Activated CD4-positive, alpha-beta T cell treated with anti-CD3 and anti-CD28 coated beads for 24 hours (primary cell): ENCODE results near the gene GRM8.

Source experiments
- DNase-seq, 2 donors: peaks; one replicate each; pipeline ENCODE4 v3.0.0-alpha.2; 2020; ENCODE audit warnings: low read depth in 2 of 2

Gene GRM8

GRCh38 chr7:126511046-126511445 lies 741.7 kb downstream of the GRM8 start:
- DNase-seq: no peak

- no peak for DNase-seq
These were observed 751.1 kb downstream of the GRM8 start for GRCh38 chr7:126501617-126502016.

- DNase-seq: no peak
These were observed 753.3 kb downstream of the GRM8 start for GRCh38 chr7:126499481-126499880.

- no peak for DNase-seq
These were observed 757.0 kb downstream of the GRM8 start for GRCh38 chr7:126495733-126496132.

GRCh38 chr7:126495001-126495400 lies 757.7 kb downstream of the GRM8 start:
- DNase-seq: no peak

GRCh38 chr7:126493801-126494200 lies 758.9 kb downstream of the GRM8 start:
- DNase-seq: no peak

DNA sequence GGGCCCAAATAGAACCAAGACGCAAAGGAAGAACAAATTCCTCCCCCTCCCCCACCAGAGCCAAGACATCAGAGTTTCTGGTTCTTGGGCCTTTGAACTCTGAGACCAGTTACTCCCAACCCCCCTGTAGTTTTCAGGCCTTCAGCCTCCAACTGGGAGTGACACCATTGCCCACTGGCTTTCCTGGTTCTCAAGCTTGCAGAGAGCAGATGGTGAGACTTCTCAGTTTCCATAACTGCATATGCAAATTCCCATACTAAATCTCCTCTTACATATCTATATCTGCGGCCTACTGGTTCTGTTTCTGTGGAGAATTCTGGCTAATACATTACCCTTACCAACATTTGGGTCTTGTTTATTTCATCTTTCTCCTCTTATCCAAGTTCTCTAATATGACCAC lies 762.9 kb downstream of the GRM8 start:
- DNase-seq: no peak

DNA sequence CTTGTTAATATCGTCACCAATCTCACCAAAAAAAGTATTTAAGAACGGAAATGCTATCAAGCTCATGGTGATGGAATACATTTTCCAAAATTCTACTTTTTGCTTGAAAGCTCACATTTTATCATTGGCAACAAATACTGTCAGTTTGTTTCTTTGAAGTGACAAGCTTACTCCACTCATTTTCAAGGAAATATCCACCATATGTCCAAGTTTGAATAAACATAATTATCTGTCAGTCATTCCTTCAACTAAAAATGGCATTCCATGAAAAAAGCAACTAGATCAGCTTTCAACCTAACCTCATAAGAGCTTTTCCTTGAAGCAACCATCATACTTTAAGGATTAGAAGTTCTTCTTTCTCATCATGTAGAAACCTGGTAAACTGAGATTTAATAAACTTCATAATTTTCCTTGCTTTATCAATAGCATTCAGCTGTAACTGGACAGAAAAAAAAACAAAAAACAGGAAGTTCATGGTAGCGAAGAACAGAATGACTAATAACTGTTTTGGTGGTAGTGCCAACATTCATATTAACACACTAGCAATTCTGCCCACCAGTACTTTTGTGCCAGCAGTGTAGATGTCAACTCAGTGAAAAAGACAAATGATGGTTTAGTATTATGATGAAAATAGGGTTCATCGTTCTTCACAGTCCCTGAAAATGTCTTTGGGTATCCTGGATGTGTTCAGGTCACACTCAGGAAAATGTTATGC lies 764.9 kb downstream of the GRM8 start:
- no peak for DNase-seq

DNA sequence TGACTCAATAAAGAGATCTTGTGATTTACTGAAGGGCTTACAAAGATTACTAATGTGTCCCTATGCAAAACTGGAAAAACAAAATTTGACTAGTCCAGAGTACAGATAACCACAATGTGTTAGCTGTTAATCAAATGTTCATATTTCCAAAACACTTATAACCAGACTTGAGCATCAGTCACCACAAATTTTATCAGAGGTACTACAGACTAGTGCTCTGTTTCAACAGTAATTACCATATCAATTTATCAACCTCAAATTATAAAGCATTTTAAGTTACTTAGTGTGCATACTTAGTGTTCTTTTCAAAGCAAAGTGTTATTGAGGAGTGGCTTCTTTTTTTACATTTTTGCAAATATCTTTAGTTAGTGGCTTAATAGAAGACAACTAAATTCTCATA lies 765.9 kb downstream of the GRM8 start:
- DNase-seq: no peak

DNA sequence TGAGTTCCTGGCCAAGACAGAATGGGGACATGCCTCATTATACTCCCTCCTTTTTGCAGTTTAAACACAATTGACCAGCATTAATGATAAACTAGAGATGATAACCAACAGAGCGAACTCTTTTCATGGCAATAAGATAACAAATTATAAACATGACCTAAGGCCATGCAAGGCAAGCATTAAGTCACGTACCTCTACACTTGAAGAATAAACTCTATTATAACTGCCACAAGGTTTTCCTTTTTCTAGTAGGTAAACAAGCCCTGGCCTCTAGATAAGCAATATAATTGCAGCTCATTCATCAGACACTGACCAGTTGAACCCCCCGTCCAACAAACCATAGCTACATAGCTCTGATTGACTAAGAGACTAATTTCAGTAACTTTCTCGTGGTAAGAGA lies 767.0 kb downstream of the GRM8 start:
- DNase-seq: no peak

- no peak for DNase-seq
These were observed 768.8 kb downstream of the GRM8 start for GRCh38 chr7:126483972-126484371.

GRCh38 chr7:126472825-126473224 lies 779.9 kb downstream of the GRM8 start:
- no peak for DNase-seq

- no peak for DNase-seq
These were observed 790.3 kb downstream of the GRM8 start for GRCh38 chr7:126462405-126462804.

- DNase-seq: no peak
These were observed 792.1 kb downstream of the GRM8 start for GRCh38 chr7:126460664-126461063.

GRCh38 chr7:126453104-126453503 lies 799.6 kb downstream of the GRM8 start:
- DNase-seq: no peak

GRCh38 chr7:126450269-126450671 lies 802.5 kb downstream of the GRM8 start:
- no peak for DNase-seq

GRCh38 chr7:126449611-126450268 lies 803.0 kb downstream of the GRM8 start:
- DNase-seq: no peak

DNA sequence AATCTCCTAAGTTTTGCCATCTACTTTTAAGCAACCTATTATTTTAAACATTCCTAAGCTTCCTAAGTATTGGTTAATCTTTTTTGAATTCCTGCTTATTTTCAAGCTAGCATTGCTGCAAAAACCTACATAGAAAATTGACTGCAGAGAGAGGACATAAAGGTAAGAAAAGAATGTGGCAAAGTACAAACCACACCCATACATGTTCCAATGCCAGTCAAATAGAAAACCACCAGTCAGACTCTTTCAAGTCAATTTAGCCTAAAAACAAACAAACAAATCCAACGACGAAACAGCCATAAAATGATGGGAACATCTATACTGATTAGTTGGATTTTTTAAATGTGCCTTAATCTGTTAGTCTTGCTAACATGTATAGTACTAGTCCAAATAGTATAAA lies 804.8 kb downstream of the GRM8 start:
- no peak for DNase-seq

- no peak for DNase-seq
These were observed 806.8 kb downstream of the GRM8 start for GRCh38 chr7:126445991-126446390.

DNA sequence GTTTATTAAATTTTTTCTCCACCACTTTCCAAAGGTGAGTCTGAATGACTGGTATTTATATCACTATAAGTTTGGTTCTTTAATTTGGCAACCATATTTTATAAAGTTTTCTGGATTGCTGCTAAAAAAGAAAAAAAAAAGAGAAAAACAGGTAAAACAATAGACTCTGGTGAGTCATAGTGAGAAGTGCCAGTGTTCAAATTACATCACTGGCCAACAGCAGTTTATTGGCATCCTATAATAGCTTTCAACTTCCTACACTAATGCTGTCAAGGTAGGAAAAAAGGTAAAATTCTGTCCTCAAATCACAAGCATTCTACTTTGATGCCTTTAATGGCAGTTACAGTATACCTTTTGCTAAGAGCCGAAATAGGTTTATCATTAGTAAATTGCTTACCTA lies 808.8 kb downstream of the GRM8 start:
- no peak for DNase-seq

DNA sequence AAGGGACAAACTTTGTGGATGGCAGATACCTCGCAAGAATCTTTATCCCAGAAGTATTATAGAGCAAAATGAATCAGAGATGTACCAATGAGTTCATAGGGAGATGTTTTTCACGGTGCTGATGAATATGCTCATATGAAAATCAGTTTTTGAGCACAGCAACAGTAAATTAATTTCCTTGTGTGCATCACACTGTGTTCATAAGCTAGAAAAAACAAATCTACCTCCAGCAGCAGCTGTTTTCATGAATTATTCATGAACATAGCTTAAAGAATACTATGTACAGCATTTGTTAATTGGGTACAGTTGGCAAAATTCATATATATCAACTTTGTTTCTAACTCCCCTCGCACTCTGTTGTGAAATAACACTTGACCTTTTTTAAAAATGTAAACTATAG lies 809.8 kb downstream of the GRM8 start:
- DNase-seq: no peak

DNA sequence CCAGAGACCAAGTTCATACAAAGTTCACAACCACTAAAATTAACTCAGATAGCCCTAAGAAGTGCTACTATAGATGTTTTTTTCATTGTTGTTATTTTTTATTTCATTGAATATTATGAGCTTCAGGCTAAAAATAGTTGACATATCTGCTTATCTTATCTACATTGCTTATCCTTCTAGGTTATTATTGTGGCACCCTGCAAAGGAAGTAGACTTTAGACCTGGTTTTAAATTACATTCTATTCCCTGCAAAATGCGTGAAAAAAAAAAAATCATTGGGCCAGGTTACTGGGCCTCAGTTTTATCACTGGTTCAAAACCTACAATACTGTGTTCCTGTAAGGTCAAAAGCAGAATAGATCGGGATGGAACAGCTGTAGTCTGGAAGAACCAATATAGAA lies 811.0 kb downstream of the GRM8 start:
- DNase-seq: no peak

DNA sequence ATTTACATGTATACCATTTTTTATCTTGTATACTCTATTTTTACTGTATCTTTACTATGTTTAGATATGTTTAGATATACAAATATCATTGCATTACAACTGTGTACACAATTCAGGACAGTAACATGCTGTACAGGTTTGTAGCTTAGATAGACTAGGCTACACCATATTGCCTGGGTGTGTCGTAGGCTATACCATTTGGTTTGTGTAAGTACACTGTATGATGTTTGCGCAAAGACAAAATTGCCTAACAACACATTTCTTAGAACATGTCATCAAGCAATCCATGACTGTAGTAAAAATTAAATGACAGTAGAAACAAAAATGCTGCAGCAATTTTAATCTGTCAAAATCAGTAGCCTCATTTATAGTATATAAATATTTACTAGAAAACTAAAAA lies 812.2 kb downstream of the GRM8 start:
- DNase-seq: no peak
